Kidney capillary endothelial cell (primary cell): Measurements from ENCODE around the gene KRT27.
"Not testable (repeated sequence)": the region's sequence is repeated elsewhere in the genome, so short reads cannot be mapped to it uniquely, and the experiment has no call there.

Experiments
- DNase-seq: peaks from one replicate; pipeline ENCODE4 v3.0.0-alpha.2; 2018; ENCODE audit warnings: low spot score

The KRT27 gene, protein sequence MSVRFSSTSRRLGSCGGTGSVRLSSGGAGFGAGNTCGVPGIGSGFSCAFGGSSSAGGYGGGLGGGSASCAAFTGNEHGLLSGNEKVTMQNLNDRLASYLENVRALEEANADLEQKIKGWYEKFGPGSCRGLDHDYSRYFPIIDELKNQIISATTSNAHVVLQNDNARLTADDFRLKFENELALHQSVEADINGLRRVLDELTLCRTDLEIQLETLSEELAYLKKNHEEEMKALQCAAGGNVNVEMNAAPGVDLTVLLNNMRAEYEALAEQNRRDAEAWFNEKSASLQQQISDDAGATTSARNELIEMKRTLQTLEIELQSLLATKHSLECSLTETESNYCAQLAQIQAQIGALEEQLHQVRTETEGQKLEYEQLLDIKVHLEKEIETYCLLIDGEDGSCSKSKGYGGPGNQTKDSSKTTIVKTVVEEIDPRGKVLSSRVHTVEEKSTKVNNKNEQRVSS

DNA sequence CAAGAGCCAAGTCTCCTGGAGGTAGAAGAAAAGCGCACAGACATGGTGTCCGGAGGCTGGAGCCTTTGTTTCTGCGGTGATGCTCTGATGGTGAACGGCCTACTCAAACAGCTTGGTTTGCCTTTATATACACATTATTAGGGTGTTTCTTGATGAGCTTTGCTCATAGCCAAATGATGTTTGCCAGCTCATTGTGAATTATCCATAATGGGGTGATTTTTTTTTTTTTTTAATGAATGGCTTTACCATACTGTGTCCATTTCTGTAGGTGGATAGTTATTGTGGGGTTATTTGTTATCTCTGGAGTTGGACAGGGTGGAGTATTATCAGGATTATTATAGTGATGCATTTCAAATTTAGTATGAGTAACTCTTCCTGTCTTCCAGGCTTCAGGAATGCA, at the start of gene KRT27:
KRT27 (minus strand) TSS at position 101 of the 400 bp plus-strand sequence; CDS start at position 44, 57 bp downstream.
- DNase-seq, result no peak

DNA sequence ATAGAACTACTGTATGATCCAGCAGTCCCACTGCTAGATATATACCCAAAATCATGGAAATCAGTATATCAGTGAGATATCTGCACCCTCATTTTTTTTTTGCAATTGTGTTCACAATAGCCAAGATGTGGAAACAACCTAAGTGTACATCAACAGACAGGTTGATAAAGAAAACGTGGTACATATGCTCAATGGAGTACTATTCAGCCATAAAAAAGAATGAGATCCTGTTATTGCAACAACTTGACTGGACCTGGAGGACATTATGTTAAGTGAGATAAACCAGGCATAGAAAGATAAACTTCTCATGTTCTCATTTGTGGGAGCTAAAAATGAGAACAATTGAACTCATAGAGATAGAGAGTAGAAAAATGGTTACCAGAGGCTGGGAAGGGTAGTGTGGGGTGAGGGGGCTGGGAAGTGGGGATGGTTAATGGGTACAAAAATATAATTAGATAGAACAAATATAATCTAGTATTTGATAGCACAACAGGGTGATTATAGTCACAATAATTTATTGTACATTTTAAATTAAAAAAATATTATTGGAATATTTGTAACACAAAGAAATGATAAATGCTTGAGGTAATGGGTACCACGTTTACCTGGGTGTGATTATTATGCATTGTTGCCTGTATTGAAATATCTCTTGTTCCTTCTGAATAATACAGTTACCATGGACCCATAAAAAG, 47.9 kb upstream of the KRT27 start:
- DNase-seq, result no peak

DNA sequence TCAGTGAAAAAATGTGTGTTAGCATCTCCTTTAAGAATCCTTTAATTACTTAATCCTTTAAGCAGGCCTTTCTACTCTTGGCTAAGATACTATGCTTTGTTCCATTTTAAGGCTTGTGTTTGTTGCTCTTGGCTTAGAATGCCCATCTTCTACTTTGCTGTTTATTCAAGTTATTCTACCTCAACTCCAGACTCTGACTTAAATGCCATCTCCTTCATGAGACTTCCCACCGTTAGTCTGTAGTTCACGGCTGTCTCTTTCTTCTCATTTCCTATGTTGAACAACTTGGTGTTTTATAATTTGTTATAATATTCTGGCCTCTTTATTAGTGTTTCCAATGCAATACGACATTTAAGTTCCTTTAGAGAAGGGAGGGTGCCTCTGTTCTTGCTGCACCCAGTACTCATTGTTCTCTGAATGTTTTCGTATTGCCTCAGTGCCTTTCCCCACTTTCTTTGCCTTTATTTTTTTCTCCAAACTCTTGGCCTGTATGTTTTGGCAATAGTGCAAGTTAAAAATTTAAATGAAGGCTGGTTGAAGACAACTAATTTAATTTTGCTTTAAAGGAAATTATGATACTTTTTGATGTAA, 46.2 kb upstream of the KRT27 start:
- DNase-seq, result no peak

DNA sequence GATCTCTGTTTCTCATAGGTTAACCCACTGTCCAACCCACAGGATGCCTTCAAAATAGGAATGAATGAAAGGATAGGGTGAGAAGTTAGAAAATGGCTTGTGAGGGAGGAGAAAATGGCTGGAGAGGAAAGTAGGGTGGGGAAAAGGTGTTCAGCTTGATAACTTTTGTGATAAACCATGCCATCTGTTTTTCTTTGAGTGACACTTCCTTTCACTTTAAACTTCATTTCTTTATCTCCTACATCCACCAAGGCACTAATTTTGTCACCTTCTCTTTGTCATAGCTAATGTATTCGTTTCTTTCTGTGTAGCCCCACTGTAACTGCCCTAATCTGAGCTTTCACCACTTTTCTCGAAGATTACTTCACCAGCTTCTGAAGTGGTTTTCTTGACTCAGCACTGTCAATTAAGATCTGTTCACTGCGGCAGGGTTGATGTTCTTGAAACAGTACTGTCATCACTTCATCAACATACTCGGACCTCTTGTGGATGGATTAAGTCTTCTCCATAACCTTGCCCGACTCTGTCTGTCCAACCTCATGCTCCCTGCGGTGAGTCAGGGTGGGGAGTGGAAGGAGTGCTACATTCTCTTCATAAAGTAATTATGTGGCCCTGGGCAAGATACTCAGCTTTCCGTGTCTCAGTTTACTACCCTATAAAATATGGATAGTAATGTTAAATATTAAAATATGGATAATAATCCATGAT, 45.5 kb upstream of the KRT27 start:
- no peak for DNase-seq

DNA sequence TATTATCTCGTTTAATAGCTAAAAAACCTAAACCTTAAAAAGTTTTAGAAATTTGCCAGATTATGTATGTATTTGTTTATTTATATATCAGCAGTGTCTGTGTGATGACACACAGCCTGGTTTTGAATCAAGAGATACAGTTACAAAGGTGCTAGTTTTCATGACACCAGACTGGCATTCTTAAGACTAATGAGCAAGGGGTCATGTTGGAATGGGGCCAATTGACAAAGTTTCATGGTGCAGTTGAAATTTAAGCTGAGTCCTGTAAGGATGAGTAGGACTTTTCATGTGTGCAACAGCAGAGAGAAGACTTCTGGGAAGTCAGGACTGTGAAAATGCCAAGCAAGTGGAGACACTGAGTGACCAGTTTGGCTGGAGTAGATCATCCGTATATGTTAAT, 43.2 kb upstream of the KRT27 start:
- DNase-seq, result no peak

DNA sequence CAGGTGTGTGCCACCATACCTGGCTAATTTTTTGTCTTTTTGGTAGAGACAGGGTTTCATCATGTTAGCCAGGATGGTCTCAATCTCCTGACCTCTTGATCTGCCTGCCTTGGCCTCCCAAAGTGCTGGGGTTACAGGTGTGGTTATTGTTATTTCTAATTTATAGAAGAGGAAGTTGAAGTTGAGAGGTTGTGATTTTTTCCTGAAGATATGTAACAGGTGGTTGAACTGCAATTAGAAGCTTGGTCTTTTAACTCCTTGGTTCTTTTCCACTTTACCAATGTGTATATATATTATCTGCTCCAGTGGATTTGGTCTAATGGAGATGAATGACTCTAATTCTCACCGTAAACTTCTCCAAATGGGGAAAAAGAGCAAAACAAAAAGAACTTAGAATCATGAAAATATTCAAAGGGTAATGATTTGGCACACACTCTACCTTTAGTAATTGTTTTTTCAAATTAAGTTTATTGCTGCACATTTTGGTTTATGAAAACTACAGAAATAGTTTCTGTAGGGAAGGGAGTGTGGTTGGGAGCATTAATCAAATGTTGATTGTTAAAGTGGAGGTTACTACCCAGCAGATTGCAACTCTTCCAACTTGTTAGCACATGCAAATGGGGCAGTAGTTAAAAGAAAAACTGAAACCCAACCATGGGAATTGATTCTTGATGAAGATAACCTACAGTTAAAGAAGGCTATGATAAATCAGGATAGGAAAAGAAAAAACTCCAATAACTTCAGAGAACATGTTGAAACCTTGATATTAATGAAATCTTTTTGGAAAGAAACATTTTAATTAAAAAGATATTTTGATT, 41.9 kb upstream of the KRT27 start:
- no peak for DNase-seq

DNA sequence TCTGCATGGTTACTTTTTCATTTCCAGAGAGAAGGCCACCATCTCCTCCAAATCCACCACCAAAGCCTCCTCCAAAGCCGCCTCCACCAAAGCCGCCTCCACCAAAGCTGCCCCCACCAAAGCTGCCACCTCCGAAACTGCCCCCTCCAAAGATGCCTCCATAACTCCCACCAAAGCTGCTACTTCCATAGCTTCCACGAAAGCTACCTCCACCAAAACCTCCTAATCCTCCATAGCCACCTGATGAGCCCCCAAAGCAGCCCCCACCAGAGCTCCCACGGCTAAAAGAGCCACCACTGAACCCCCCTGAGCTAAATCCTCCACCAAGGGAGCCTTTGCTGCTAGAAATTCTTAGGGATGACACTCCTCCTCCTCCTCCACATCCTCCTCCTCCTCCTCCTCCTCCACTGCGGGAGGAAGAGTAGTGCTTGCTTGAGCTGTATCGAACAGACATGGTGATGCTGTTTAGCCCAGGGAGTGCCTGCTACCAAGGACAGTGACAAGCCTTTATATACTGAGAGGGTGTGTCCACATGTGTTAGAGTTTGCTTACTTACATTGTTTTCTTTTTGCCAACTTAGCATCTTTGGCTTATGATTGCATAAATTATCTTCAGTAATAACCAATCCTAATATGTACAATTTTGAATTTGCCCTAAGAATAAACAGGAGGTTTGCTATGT, 39.9 kb upstream of the KRT27 start, which contains the start of gene KRT10:
KRT10 (minus strand) TSS at position 483 of the 681 bp plus-strand sequence; CDS start at position 454, 29 bp downstream.
- no peak for DNase-seq

DNA sequence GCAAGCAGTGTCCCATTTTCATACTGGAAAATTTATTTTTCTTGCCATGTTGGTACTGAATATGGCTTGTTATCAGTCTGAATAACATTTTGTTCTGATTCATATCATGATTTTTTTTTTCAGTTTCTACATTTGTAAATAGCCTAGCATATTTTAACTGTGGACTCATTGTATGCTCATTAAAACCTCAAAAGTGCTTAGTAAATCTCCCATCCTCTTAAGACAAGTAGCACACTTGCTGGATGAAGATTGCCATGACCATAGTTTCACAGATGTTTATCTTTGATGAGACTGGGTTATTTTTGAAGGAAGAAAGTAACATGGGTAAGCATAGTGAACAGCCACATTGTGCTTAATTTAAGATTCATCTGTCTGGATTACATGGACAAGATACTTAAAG, 39.2 kb upstream of the KRT27 start:
- no peak for DNase-seq

DNA sequence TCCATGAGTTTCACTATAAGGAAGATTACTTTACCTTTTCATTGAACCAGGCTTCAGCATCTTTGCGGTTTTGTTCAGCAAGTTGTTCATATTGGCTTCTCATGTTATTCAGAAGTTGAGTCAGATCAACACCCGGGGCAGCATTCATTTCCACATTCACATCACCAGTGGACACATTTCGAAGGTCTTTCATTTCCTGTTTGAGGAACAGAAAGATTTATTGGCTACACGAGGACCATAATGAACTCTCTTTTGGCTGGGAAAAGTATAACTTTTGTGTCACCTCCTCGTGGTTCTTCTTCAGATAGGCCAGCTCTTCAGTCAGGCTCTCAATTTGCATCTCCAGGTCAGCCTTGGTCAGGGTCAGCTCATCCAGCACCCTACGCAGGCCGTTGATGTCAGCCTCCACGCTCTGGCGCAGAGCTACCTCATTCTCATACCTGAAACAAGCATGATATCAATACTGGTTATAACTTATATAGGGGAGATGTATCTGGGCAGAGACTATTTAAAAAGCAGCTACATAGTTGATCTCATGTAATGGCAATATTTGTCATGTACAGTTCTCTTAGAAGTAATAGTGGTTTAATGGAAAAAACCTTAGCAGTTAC, 38.0 kb upstream of the KRT27 start:
- no peak for DNase-seq

DNA sequence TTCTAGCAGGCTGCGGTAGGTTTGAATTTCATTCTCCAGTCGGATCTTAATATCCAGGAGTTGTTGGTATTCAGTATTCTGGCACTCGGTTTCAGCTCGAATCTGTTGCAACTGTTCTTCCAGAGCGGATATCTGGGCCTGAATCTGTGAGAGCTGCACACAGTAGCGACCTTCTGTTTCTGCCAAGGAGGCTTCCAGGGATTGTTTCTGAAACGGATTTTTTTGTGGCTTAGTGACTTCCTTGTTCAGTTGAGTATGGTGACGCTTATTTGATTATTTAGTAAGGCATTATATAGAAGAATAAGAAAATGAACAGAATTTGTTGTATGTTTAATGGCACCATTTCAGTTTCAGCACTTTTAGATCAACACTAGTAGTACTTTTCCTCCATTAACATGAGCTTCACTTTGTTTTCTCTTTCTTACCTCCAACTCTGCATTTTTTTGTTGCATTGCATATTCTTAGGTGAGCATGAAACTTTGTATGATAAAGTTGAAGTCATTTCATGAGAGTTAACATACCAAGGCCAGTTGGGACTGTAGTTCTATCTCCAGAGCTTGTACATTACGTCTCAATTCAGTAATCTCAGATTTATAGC, 37.3 kb upstream of the KRT27 start:
- peak; percentile 9 for DNase-seq

DNA sequence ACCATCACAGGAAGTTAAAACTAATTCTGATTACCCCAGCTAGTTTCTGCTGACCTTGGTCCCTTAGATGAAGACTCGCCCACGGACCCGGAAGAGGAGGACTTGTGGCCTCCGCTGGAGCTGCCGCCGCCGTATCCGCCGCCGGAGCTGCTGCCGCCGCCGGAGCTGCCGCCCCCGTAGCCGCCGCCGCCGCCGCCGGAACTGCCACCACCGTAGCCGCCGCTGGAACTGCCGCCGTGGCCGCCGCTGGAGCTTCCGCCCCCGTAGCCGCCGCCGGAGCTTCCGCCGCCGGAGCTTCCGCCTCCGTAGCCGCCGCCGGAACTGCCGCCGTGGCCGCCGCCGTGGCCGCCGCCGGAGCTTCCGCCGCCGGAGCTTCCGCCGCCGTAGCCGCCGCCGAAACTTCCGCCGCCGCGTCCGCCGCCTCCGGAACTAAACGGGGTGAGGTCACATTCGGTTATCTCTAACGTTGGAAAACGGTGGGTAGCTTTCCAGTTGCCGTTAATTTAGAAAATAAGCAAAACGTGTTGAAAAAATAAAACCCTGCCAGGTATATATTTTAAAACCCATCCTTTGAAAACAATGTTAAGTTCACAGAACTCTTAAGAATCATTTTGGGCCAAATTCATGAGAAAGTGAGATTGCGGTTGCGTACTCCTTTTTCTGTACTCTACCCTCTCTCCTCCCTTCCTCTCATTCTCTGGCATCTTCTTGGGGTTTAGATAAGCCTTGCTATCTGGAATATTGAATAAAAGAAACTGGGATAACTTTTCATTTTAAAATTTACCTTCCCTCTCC, 36.6 kb upstream of the KRT27 start:
- peak; percentile 59 for DNase-seq

DNA sequence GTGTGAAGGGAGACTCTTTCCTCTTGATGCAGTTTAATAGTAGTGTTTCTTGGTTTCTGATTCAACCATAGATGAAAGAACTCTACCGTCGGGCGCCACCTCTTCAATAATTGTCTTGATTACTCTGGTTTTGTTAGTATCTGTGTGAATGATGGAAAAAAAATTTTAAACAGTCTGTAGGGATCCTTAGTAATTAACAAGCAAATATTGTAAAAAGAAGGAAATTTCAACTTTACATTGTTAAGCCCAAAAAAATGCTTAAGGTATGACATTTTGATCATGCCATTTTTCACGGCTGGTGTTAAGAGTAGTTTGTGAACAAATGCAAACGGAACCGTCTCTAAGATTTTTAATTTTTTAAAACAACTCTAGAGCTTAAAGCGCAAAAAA, 36.0 kb upstream of the KRT27 start:
- DNase-seq, result no peak

DNA sequence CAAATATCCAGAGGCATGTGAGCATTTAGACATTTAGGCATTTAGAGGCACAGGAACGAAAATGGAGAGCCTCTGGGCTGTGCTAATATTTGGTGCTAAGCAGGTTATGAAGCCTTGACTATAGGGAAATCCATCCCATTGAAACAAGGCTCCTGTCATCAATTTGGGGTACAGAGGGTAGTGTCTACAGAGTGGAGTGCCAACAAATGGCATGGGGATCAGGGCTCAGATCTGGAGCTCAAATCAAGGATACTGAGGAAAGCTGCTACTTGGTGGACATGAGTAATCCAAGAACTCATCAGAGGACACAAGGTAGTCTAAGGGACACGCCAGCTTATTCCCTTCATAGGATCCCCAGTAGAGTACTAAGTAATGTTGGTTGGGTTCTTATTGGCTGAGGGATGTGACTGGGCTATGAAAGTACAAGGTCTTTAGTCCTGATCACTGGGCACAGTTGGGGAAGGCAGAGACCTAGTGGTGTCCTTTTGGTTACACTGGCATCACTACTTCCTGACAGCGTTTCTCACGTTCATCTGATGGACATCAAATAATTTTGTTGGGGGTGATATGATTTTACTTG, 34.8 kb upstream of the KRT27 start:
- no peak for DNase-seq

DNA sequence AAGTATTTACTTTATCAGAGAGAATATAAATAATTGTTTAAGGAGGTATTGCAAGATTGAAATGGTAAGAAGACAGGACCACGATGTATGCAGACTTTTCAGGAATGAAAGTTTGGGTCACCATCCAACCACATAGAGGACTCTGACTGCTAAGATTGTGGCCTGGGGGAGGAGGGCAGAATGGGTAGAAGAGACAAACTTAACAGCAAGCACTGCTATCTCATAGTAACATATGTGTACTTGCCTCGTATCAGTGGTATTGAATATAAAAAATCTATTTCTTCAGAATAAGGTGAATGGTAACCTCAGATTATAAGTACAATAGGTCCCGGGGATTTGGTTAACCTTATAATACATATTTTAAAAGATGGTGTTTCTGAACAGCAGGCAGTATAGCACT, 34.2 kb upstream of the KRT27 start:
- no peak for DNase-seq

DNA sequence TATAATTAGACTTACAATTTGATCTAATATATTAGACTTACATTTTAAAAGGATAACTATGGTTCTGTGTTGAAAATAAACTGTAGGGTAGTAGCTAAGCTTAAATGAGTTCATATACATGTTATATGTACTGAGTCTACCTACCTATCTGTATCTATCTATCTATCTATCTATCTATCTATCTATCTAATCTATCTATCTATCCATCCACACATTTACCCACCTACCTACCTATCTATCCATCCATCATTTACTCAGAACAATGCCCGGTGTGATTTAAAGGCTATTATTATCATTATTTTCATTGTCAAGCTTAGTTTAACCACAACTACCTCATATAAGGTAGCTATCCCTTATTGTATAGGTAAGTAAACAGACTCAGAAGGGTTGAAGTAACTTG, 33.0 kb upstream of the KRT27 start:
- DNase-seq, result no peak

DNA sequence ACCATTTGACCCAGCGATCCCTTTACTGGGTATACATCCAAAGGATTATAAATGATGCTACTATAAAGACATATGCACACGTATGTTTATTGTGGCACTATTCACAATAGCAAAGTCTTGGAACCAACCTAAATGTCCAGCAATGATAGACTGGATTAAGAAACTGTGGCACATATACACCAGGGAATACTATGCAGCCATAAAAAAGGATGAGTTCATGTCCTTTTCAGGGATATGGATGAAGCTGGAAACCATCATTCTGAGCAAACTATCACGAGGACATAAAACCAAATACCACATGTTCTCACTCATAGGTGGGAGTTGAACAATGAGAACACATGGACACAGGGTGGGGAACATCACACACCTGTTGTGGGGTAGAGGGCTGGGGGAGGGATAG, 32.3 kb upstream of the KRT27 start:
- DNase-seq, result not testable (repeated sequence)

DNA sequence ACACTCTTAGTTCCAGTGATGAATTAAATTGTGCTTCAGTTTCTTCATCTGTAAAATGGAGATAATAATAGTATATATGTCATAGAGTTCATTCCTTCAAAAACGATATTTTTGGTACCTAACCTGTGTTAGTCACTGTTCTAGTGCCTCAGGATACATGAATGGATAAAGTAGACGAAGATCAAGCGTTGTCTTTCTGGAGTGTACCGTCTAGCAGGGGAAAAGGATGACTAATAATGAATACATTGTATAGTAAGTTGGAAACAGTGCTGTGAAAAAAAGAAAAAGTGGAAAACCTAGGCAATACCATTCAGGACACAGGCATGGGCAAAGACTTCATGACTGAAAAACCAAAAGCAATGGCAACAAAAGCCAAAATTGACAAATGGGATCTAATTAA, 31.5 kb upstream of the KRT27 start:
- DNase-seq, result peak; percentile 11

DNA sequence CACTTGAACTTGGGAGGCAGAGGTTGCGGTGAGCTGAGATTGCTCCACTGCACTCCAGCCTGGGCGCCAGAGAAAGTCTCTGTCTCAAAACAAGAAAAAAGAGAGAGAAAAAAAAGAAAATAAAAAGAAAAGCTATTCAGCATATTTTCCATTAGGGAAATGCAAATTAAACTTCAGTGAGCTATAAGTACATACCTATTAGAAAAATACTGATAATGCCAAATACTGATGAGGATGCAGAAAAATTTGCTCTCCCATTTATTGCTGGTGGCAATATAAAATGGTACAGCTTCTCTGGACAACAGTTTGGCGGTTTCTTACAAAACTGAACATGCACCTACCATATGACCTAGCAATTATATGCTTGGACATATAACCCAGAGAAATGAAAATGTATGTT, 30.3 kb upstream of the KRT27 start:
- DNase-seq, result no peak

DNA sequence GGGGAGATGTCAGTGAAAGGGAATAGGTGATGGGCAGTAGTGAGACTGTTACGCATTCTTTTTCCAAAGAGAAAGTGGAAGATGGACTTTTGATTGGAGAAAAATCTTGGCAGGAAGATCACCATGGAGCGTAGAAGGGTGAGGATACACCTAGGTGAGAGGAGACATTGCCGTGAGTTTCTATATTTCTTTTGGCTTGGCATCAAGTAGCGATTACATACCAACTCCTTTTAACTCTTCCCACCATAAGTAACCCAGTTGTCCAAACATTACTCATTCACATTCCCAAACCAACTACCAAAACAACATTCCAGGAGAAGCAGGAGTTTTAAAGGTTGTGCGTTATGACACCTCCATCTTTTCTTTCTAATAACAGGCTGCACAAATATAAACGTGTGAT, 28.1 kb upstream of the KRT27 start:
- no peak for DNase-seq
